ENCODE measurements around the gene CPLX4.

- TF ChIP-seq CTCF (IDR thresholded peaks at IDR 0.05; ENCODE audit: low read depth, low read length) (no peak), POLR2A (IDR thresholded peaks at IDR 0.05; ENCODE audit: extremely low read depth, insufficient read length) (no peak), MYC (IDR thresholded peaks at IDR 0.05; ENCODE audit: low read depth, low read length) (no peak), MAX (IDR thresholded peaks at IDR 0.05; ENCODE audit: low read depth, low read length) (no peak)
These were observed 19.6 kb downstream of the CPLX4 start for GRCh38 chr18:59298871-59299270.

Data from NB4 (cell line).